GM18508 (cell line): ENCODE measurements around the gene CLEC1B.
"Not testable (repeated sequence)": the region's sequence is repeated elsewhere in the genome, so short reads cannot be mapped to it uniquely, and the experiment has no call there.

Source experiments
- ATAC-seq: cut with Tn5 transposase; IDR thresholded peaks from one replicate; pipeline ENCODE4 v1.9.1; 2021; ENCODE audit warnings: moderate number of reproducible peaks; ENCODE audit not compliant: insufficient read depth, unreplicated experiment

The CLEC1B gene

GRCh38 chr12:9976626-9977025 is 22.3 kb downstream of the CLEC1B start:
- not testable (repeated sequence) for ATAC-seq

- no peak for ATAC-seq
Measured at GRCh38 chr12:9975614-9976013, 23.3 kb downstream of the CLEC1B start.

- ATAC-seq: not testable (repeated sequence)
Measured at GRCh38 chr12:9974731-9975130, 24.2 kb downstream of the CLEC1B start.

- ATAC-seq: no peak
Measured at GRCh38 chr12:9973949-9974348, 25.0 kb downstream of the CLEC1B start.

GRCh38 chr12:9971181-9971580 is 27.7 kb downstream of the CLEC1B start, which contains the start of gene CLEC12A:
TSS of gene CLEC12A (plus strand) at chr12:9971409. CDS start at chr12:9971597, 188 bp downstream.
- ATAC-seq: no peak

- ATAC-seq: no peak
Measured at GRCh38 chr12:9969673-9970072, 29.2 kb downstream of the CLEC1B start.

- ATAC-seq: no peak
Measured at GRCh38 chr12:9961901-9962300, 37.0 kb downstream of the CLEC1B start.

- peak; percentile 58 for ATAC-seq
Measured at GRCh38 chr12:9961106-9961505, 37.8 kb downstream of the CLEC1B start.

GRCh38 chr12:9960590-9960989 is 38.3 kb downstream of the CLEC1B start:
- ATAC-seq: no peak

GRCh38 chr12:9957834-9958233 is 41.1 kb downstream of the CLEC1B start:
- no peak for ATAC-seq

- not testable (repeated sequence) for ATAC-seq
Measured at GRCh38 chr12:9952954-9953729, 45.8 kb downstream of the CLEC1B start.

- ATAC-seq: no peak
Measured at GRCh38 chr12:9951026-9951675, 47.8 kb downstream of the CLEC1B start.

GRCh38 chr12:9948606-9949296 is 50.2 kb downstream of the CLEC1B start:
- peak; percentile 92 for ATAC-seq

- no peak for ATAC-seq
Measured at GRCh38 chr12:9947674-9948073, 51.2 kb downstream of the CLEC1B start.

GRCh38 chr12:9944391-9944790 is 54.5 kb downstream of the CLEC1B start:
- ATAC-seq: no peak

- ATAC-seq: peak; percentile 45
Measured at GRCh38 chr12:9943240-9943639, 55.7 kb downstream of the CLEC1B start.
